GM19467 (cell line): Measurements from ENCODE around the gene LAMC3.
"Not testable (repeated sequence)": the region's sequence is repeated elsewhere in the genome, so short reads cannot be mapped to it uniquely, and the experiment has no call there.

ENCODE experiments used
- ATAC-seq: cut with Tn5 transposase; IDR thresholded peaks from one replicate; pipeline ENCODE4 v1.9.1; 2021; ENCODE audit warnings: mild to moderate bottlenecking, moderate library complexity; ENCODE audit not compliant: unreplicated experiment

Gene LAMC3

GRCh38 chr9:131095666-131096268, 86.8 kb downstream of the LAMC3 start:
- ATAC-seq: no peak

GRCh38 chr9:131096269-131097125, 87.5 kb downstream of the LAMC3 start, which contains the start of gene AIF1L:
Gene AIF1L (plus strand): TSS chr9:131096531. CDS start chr9:131096630, 99 bp downstream.
- ATAC-seq: no peak

GRCh38 chr9:131097126-131097947, 88.4 kb downstream of the LAMC3 start:
- no peak for ATAC-seq

GRCh38 chr9:131097948-131098278, 88.9 kb downstream of the LAMC3 start:
- ATAC-seq: no peak

- no peak for ATAC-seq
Observed at GRCh38 chr9:131098391-131099101, 89.6 kb downstream of the LAMC3 start.

GRCh38 chr9:131099102-131099606, 90.2 kb downstream of the LAMC3 start:
- ATAC-seq: no peak

- ATAC-seq: not testable (repeated sequence)
Observed at GRCh38 chr9:131099845-131100244, 90.9 kb downstream of the LAMC3 start.

GRCh38 chr9:131100445-131100844, 91.5 kb downstream of the LAMC3 start:
- ATAC-seq: no peak

- ATAC-seq: no peak
Observed at GRCh38 chr9:131101207-131101964, 92.4 kb downstream of the LAMC3 start.

- no peak for ATAC-seq
Observed at GRCh38 chr9:131103024-131103423, 94.0 kb downstream of the LAMC3 start.

GRCh38 chr9:131103535-131103934, 94.6 kb downstream of the LAMC3 start:
- no peak for ATAC-seq

- no peak for ATAC-seq
Observed at GRCh38 chr9:131104016-131104740, 95.2 kb downstream of the LAMC3 start.

GRCh38 chr9:131105952-131106351, 97.0 kb downstream of the LAMC3 start:
- ATAC-seq: no peak

- ATAC-seq: no peak
Observed at GRCh38 chr9:131107760-131108159, 98.8 kb downstream of the LAMC3 start.

GRCh38 chr9:131111186-131111853, 102.3 kb downstream of the LAMC3 start:
- no peak for ATAC-seq

- no peak for ATAC-seq
Observed at GRCh38 chr9:131111854-131112311, 102.9 kb downstream of the LAMC3 start.

- ATAC-seq: no peak
Observed at GRCh38 chr9:131112374-131113154, 103.6 kb downstream of the LAMC3 start.

GRCh38 chr9:131113655-131114054, 104.7 kb downstream of the LAMC3 start:
- ATAC-seq: no peak
